Breast epithelium (tissue), 4 donors: Measurements from ENCODE around the gene TAF5L. TPM values are rescaled to one million over a fixed set of nuclear protein-coding genes. Genes with fewer than 3 reads are reported as not detected.
"Not testable (repeated sequence)": the region's sequence is repeated elsewhere in the genome, so short reads cannot be mapped to it uniquely, and the experiment has no call there.

ENCODE experiments used
- DNase-seq, 2 donors: peaks; one replicate each; pipeline ENCODE4 v3.0.0-alpha.2; 2019; ENCODE audit warnings: low spot score in 2 of 2
- H3K27ac ChIP-seq, 2 donors: fragments of 200-600 bp; sonication (generic) in 1 of 2; one replicate each; pipeline ENCODE4 v1.5.1; 2016 to 2019; ENCODE audit warnings: mild to moderate bottlenecking in 1 of 2
- H3K27me3 ChIP-seq, 2 donors: fragments of 200-600 bp; sonication (generic) in 1 of 2; one replicate each; pipeline versions ENCODE4 v1.5.1 to v1.6.0; 2017 to 2019; ENCODE audit warnings: control low read depth in 1 of 2, mild to moderate bottlenecking in 1 of 2
- H3K36me3 ChIP-seq: fragments of 200-600 bp; one replicate; pipeline ENCODE4 v1.5.1; 2019
- H3K4me1 ChIP-seq, 2 donors: fragments of 200-600 bp; sonication (generic); one replicate each; pipeline ENCODE4 v1.5.1; 2016 to 2019; ENCODE audit warnings: control low read depth in 1 of 2
- H3K4me3 ChIP-seq, 3 donors: fragments of 200-600 bp; sonication (generic); 1 replicate in 2 of 3; 2 replicates in 1 of 3; pipeline ENCODE4 v1.5.1; 2016 to 2019; ENCODE audit warnings: mild to moderate bottlenecking in 3 of 3, moderate library complexity in 2 of 3
- H3K9me3 ChIP-seq, 2 donors: fragments of 200-600 bp; sonication (generic) in 1 of 2; one replicate each; pipeline ENCODE4 v1.5.1; 2016 to 2019; ENCODE audit warnings: control low read depth in 1 of 2
- CTCF ChIP-seq, 3 donors: fragments of 450-650 bp; IDR thresholded peaks; one replicate each; pipeline ENCODE4 v1.5.1; 2016 to 2017; ENCODE audit warnings: antibody characterized with exemption in 3 of 3, mild to moderate bottlenecking in 3 of 3, moderate library complexity in 3 of 3
- POLR2A ChIP-seq: fragments of 450-650 bp; IDR thresholded peaks from one replicate; pipeline ENCODE4 v1.6.1; 2016; ENCODE audit warnings: antibody characterized with exemption, mild to moderate bottlenecking, moderate library complexity
- POLR2AphosphoS5 ChIP-seq, 3 donors: sonication (generic); formaldehyde crosslinking; IDR thresholded peaks; one replicate each; pipeline ENCODE4 v1.6.1; 2017; ENCODE audit warnings: antibody characterized with exemption in 3 of 3
- intact Hi-C: fragments of 100-400 bp; cut with DNase I; formaldehyde crosslinking; loops from one replicate; pipeline ENCODE4 v1.15.1; 2023; ENCODE audit warnings: low total_unique reads
- total RNA-seq, 3 donors: library from RNA; depleted of rRNA; stranded (reverse); fragments of >200 nt; gene quantifications; one replicate each; pipeline ENCODE4 v1.1.0, GENCODE V29; 2016

The TAF5L gene
- total RNA-seq, 3 donors from 2014 or later: 15.4 to 18.3 (median 16.3) TPM

- intact Hi-C loops: no loop called here
- no peak for DNase-seq
- Histone ChIP-seq H3K27ac (no peak overlapping the region), H3K4me3 (no peak overlapping the region), H3K36me3 (no peaks in the 10 kb centered on the region), H3K4me1 (no peaks in the 10 kb centered on the region), H3K27me3 (no peaks in the 10 kb centered on the region), H3K9me3 (no peaks in the 10 kb centered on the region)
- TF ChIP-seq POLR2A: no peak
- TF ChIP-seq POLR2AphosphoS5 (IDR thresholded peaks at IDR 0.05): no peak
- TF ChIP-seq CTCF (IDR thresholded peaks at IDR 0.05): no peak
Measured at GRCh38 chr1:229562686-229563085, 63.2 kb downstream of the TAF5L start.

GRCh38 chr1:229561141-229561540 lies 64.8 kb downstream of the TAF5L start:
- H3K4me1 ChIP-seq: peaks cover 0 to 14% of the 10 kb centered on the region in 2 donors
- intact Hi-C loops: no loop called here

GRCh38 chr1:229560124-229560523 lies 65.8 kb downstream of the TAF5L start:
- H3K27me3 ChIP-seq, H3K27ac ChIP-seq, intact Hi-C loops, H3K9me3 ChIP-seq, H3K4me3 ChIP-seq, H3K36me3 ChIP-seq, DNase-seq: not testable (repeated sequence)
- H3K4me1 ChIP-seq: peaks cover 0 to 14% of the 10 kb centered on the region in 2 donors

More at GRCh38 chr1:229561141-229561540, 64.8 kb downstream of the TAF5L start:
- TF ChIP-seq POLR2AphosphoS5 (IDR thresholded peaks at IDR 0.05) (no peak), POLR2A (no peak), CTCF (IDR thresholded peaks at IDR 0.05) (no peak)
- H3K27ac ChIP-seq: no peak overlapping the region
- no peak for DNase-seq
- no peaks in the 10 kb centered on the region for H3K9me3 ChIP-seq
- H3K36me3 ChIP-seq: no peaks in the 10 kb centered on the region
- no peaks in the 10 kb centered on the region for H3K27me3 ChIP-seq
- no peak overlapping the region for H3K4me3 ChIP-seq

GRCh38 chr1:229559336-229559801 lies 66.6 kb downstream of the TAF5L start:
- H3K4me1 ChIP-seq: peaks cover 0 to 14% of the 10 kb centered on the region in 2 donors
- intact Hi-C loops: loop anchor here (10.0 kb wide), 1 partner anchor 65 kb away; the partner anchor contains the start of genes TAF5L and URB2
- DNase-seq: not testable (repeated sequence)

GRCh38 chr1:229558460-229559335 lies 67.2 kb downstream of the TAF5L start, which contains the start of gene ABCB10:
TSS of gene ABCB10 (minus strand) at chr1:229558707. CDS start at chr1:229558652, 55 bp downstream.
- no peaks in the 10 kb centered on the region for H3K36me3 ChIP-seq

More at GRCh38 chr1:229559336-229559801, 66.6 kb downstream of the TAF5L start:
- H3K9me3 ChIP-seq, H3K36me3 ChIP-seq, H3K27me3 ChIP-seq: not testable (repeated sequence)
- Histone ChIP-seq H3K27ac (peak overlapping the region; percentile 82 to 87), H3K4me3 (peak overlapping the region; percentile 73 to 80 (median 73))

More at GRCh38 chr1:229558460-229559335, 67.2 kb downstream of the TAF5L start, which contains the start of gene ABCB10:
- intact Hi-C loops: loop anchor here (10.0 kb wide), 1 partner anchor 66 kb away; the partner anchor contains the start of genes TAF5L and URB2
- Histone ChIP-seq H3K27me3 (no peaks in the 10 kb centered on the region), H3K4me1 (peaks cover 0 to 14% of the 10 kb centered on the region in 2 donors), H3K27ac (peak within 1 kb of the TSS; percentile 82 to 87), H3K9me3 (no peaks in the 10 kb centered on the region), H3K4me3 (peak within 1 kb of the TSS; percentile 73 to 80 (median 73))
- peak; percentile 90 to 91 for DNase-seq
- TF ChIP-seq POLR2AphosphoS5 (IDR thresholded peaks at IDR 0.05) (peak in 2 of 3 donors; percentile 59 to 61), POLR2A (no peak), CTCF (IDR thresholded peaks at IDR 0.05) (peak; percentile 47 to 75 (median 60))
